HEK293 (cell line): ENCODE results near the gene COL5A1.

Source experiments
- CTCF ChIA-PET: fragments of 350-600 bp; formaldehyde crosslinking; extraction: SDS; loops from one replicate; lab custom pipeline; 2021; ENCODE audit warnings: antibody characterized with exemption; lab: Yijun Ruan, JAX
- POLR2A ChIA-PET: fragments of 300-600 bp; formaldehyde crosslinking; extraction: SDS; loops from one replicate; lab custom pipeline; 2020; ENCODE audit warnings: antibody characterized with exemption, inconsistent platforms; lab: Yijun Ruan, JAX
- H3K27ac ChIP-seq: fragments of 200-500 bp; sonication (Bioruptor generic); 2 replicates; pipeline ENCODE4 v1.5.1; 2014; ENCODE audit warnings: low read depth, low read length, control low read depth, inconsistent platforms; ENCODE audit errors: extremely low read depth
- H3K36me3 ChIP-seq, 2 experiments: fragments of 200-500 bp in 1 of 2; sonication (Bioruptor generic) in 1 of 2; 1 replicate in 1 of 2; 2 replicates in 1 of 2; pipeline ENCODE4 v1.5.1; 2014 to 2017; ENCODE audit warnings: inconsistent platforms in 2 of 2, low read length in 2 of 2; ENCODE audit not compliant: control insufficient read depth in 2 of 2, insufficient read depth in 1 of 2
- H3K4me1 ChIP-seq: fragments of 200-500 bp; sonication (Bioruptor generic); 2 replicates; pipeline ENCODE4 v1.5.1; 2014; ENCODE audit warnings: mild to moderate bottlenecking, low read length, inconsistent platforms; ENCODE audit not compliant: control insufficient read depth, insufficient read depth
- H3K4me3 ChIP-seq: 2 replicates; pipeline ENCODE4 v1.5.1; 2011; ENCODE audit warnings: low read depth, mild to moderate bottlenecking, control low read depth, low read length, moderate library complexity
- H3K9me3 ChIP-seq: fragments of 200-500 bp; sonication (Bioruptor generic); 2 replicates; pipeline ENCODE4 v1.5.1; 2014; ENCODE audit warnings: low read depth, low read length, inconsistent platforms; ENCODE audit not compliant: control insufficient read depth, insufficient read depth
- BCL11B ChIP-seq: fragments of 450-650 bp; formaldehyde crosslinking; IDR thresholded peaks from 2 replicates; pipeline ENCODE4 v1.5.1; 2016; ENCODE audit warnings: low read depth, missing biosample characterization, missing genetic modification characterization
- HOXC10 ChIP-seq: sonication (generic); formaldehyde crosslinking; IDR thresholded peaks from 2 replicates; pipeline ENCODE4 v1.8.1; 2023; ENCODE audit warnings: mild to moderate bottlenecking, missing genetic modification reagents
- MEIS1 ChIP-seq: sonication (generic); formaldehyde crosslinking; IDR thresholded peaks from 2 replicates; pipeline ENCODE4 v1.8.1; 2022; ENCODE audit warnings: missing genetic modification reagents, mild to moderate bottlenecking, borderline replicate concordance
- SCRT1 ChIP-seq: fragments of 450-650 bp; formaldehyde crosslinking; IDR thresholded peaks from 2 replicates; pipeline ENCODE4 v1.5.1; 2016; ENCODE audit warnings: missing biosample characterization, missing genetic modification characterization, borderline replicate concordance
- SP2 ChIP-seq: fragments of 450-650 bp; formaldehyde crosslinking; IDR thresholded peaks from 2 replicates; pipeline ENCODE4 v1.5.1; 2016; ENCODE audit warnings: missing biosample characterization, missing genetic modification characterization
- ZFP37 ChIP-seq: fragments of 450-650 bp; formaldehyde crosslinking; IDR thresholded peaks from 2 replicates; pipeline ENCODE4 v1.5.1; 2016; ENCODE audit warnings: missing biosample characterization, missing genetic modification characterization
- ZNF175 ChIP-seq: fragments of 450-650 bp; formaldehyde crosslinking; IDR thresholded peaks from 2 replicates; pipeline ENCODE4 v1.5.1; 2016; ENCODE audit warnings: missing biosample characterization, missing genetic modification characterization
- ZNF214 ChIP-seq: fragments of 450-650 bp; formaldehyde crosslinking; IDR thresholded peaks from 2 replicates; pipeline ENCODE4 v1.5.1; 2017; ENCODE audit warnings: missing biosample characterization, mild to moderate bottlenecking, missing genetic modification characterization, borderline replicate concordance
- ZNF311 ChIP-seq: fragments of 450-650 bp; formaldehyde crosslinking; IDR thresholded peaks from 2 replicates; pipeline ENCODE4 v1.5.1; 2017; ENCODE audit warnings: missing biosample characterization, missing genetic modification characterization, borderline replicate concordance
- ZNF335 ChIP-seq: fragments of 450-650 bp; formaldehyde crosslinking; conservative IDR thresholded peaks from 2 replicates; pipeline ENCODE4 v1.5.1; 2016; ENCODE audit warnings: missing biosample characterization, missing genetic modification characterization
- ZNF354C ChIP-seq: fragments of 450-650 bp; formaldehyde crosslinking; IDR thresholded peaks from 2 replicates; pipeline ENCODE4 v1.5.1; 2016; ENCODE audit warnings: missing biosample characterization, missing genetic modification characterization, low read depth, borderline replicate concordance
- ZNF37A ChIP-seq: fragments of 450-650 bp; IDR thresholded peaks from 2 replicates; pipeline ENCODE4 v1.5.1; 2018; ENCODE audit warnings: missing biosample characterization, missing genetic modification characterization
- ZNF391 ChIP-seq: fragments of 450-650 bp; formaldehyde crosslinking; IDR thresholded peaks from 2 replicates; pipeline ENCODE4 v1.5.1; 2016; ENCODE audit warnings: low read depth, missing biosample characterization, missing genetic modification characterization, borderline replicate concordance
- ZNF624 ChIP-seq: fragments of 450-650 bp; formaldehyde crosslinking; IDR thresholded peaks from 2 replicates; pipeline ENCODE4 v1.5.1; 2017; ENCODE audit warnings: missing biosample characterization, missing genetic modification characterization
- ZNF664 ChIP-seq: fragments of 450-650 bp; formaldehyde crosslinking; IDR thresholded peaks from 2 replicates; pipeline ENCODE4 v1.5.1; 2016; ENCODE audit warnings: missing biosample characterization, missing genetic modification characterization
- ZNF776 ChIP-seq: fragments of 450-650 bp; formaldehyde crosslinking; IDR thresholded peaks from 2 replicates; pipeline ENCODE4 v1.5.0; 2017; ENCODE audit warnings: missing biosample characterization, missing genetic modification characterization, borderline replicate concordance
- ZNF830 ChIP-seq: fragments of 450-650 bp; IDR thresholded peaks from 2 replicates; pipeline ENCODE4 v1.5.0; 2018; ENCODE audit warnings: missing biosample characterization, missing genetic modification characterization, low read depth, mild to moderate bottlenecking, moderate library complexity
- ZNF837 ChIP-seq: fragments of 450-650 bp; formaldehyde crosslinking; IDR thresholded peaks from 2 replicates; pipeline ENCODE4 v1.5.1; 2016; ENCODE audit warnings: missing biosample characterization, missing genetic modification characterization
- ZNF843 ChIP-seq: fragments of 450-650 bp; formaldehyde crosslinking; IDR thresholded peaks from 2 replicates; pipeline ENCODE4 v1.5.1; 2016; ENCODE audit warnings: missing biosample characterization, missing genetic modification characterization
- TF ChIP-seq, protein P1 (sequence below): fragments of 450-650 bp; formaldehyde crosslinking; IDR thresholded peaks from 2 replicates; pipeline ENCODE4 v1.5.1; 2017; ENCODE audit warnings: missing biosample characterization, missing genetic modification characterization
- TF ChIP-seq, protein P2 (sequence below): sonication (generic); formaldehyde crosslinking; IDR thresholded peaks from 2 replicates; pipeline ENCODE4 v1.8.1; 2022; ENCODE audit warnings: mild to moderate bottlenecking, moderate library complexity, missing genetic modification reagents

Gene COL5A1

GRCh38 chr9:134750450-134751155, 109.0 kb downstream of the COL5A1 start:
- POLR2A ChIA-PET: no interaction called here
- H3K4me3 ChIP-seq: no peak overlapping the region
- peaks cover 0 to 12% of the 10 kb centered on the region in 2 experiments; a peak in 1 of 3 replicates for H3K36me3 ChIP-seq
- TF ChIP-seq ZNF175 (tag by site-specific recombination) (no peak), ZNF391 (tag by site-specific recombination) (no peak), ZNF843 (tag by site-specific recombination) (no peak), ZNF837 (tag by site-specific recombination) (no peak), ZNF624 (no peak), ZNF664 (tag by site-specific recombination) (no peak), ZNF311 (tag by site-specific recombination) (no peak)
- TF ChIP-seq, protein P1, sequence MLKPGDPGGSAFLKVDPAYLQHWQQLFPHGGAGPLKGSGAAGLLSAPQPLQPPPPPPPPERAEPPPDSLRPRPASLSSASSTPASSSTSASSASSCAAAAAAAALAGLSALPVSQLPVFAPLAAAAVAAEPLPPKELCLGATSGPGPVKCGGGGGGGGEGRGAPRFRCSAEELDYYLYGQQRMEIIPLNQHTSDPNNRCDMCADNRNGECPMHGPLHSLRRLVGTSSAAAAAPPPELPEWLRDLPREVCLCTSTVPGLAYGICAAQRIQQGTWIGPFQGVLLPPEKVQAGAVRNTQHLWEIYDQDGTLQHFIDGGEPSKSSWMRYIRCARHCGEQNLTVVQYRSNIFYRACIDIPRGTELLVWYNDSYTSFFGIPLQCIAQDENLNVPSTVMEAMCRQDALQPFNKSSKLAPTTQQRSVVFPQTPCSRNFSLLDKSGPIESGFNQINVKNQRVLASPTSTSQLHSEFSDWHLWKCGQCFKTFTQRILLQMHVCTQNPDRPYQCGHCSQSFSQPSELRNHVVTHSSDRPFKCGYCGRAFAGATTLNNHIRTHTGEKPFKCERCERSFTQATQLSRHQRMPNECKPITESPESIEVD: no peak
- CTCF ChIA-PET: no interaction called here
- H3K27ac ChIP-seq: no peak overlapping the region
- H3K9me3 ChIP-seq: no peaks in the 10 kb centered on the region
- no peaks in the 10 kb centered on the region for H3K4me1 ChIP-seq

- H3K27ac ChIP-seq: no peak overlapping the region
- no peak overlapping the region for H3K4me3 ChIP-seq
- ChIA-PET POLR2A (no interaction called here), CTCF (interaction anchor here (0.7 to 1.3 kb wide), 3 partner anchors 12 to 544 kb away, joined by 3 to 6 read pairs (median 5); no protein-coding TSS in a partner anchor)
- H3K4me1 ChIP-seq: no peaks in the 10 kb centered on the region
- H3K36me3 ChIP-seq: peaks cover 0 to 12% of the 10 kb centered on the region in 2 experiments; a peak in 1 of 3 replicates
- no peaks in the 10 kb centered on the region for H3K9me3 ChIP-seq
- TF ChIP-seq HOXC10 (CRISPR knock-in tag) (no peak), SP2 (tag by site-specific recombination) (no peak), ZNF354C (tag by site-specific recombination) (no peak), ZNF776 (tag by site-specific recombination) (no peak), ZFP37 (tag by site-specific recombination) (no peak), BCL11B (tag by site-specific recombination) (no peak), SCRT1 (tag by site-specific recombination) (no peak), ZNF214 (tag by site-specific recombination) (no peak), ZNF335 (tag by site-specific recombination) (no peak), ZNF830 (no peak), ZNF37A (tag by site-specific recombination) (no peak), MEIS1 (CRISPR knock-in tag) (no peak)
- TF ChIP-seq, protein P2, sequence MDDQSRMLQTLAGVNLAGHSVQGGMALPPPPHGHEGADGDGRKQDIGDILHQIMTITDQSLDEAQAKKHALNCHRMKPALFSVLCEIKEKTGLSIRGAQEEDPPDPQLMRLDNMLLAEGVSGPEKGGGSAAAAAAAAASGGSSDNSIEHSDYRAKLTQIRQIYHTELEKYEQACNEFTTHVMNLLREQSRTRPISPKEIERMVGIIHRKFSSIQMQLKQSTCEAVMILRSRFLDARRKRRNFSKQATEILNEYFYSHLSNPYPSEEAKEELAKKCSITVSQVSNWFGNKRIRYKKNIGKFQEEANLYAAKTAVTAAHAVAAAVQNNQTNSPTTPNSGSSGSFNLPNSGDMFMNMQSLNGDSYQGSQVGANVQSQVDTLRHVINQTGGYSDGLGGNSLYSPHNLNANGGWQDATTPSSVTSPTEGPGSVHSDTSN (CRISPR knock-in tag): no peak
- TF ChIP-seq, all 188 proteins: peak for 0
Measured at GRCh38 chr9:134751622-134752021, 110.0 kb downstream of the COL5A1 start.
